Measurements from ENCODE around the gene FBXL3. TPM values are rescaled to one million over a fixed set of nuclear protein-coding genes. Genes with fewer than 3 reads are reported as not detected.

The FBXL3 gene
- total and polyA plus RNA-seq, 5 donors: 19.7 to 40.2 (median 36.5) TPM

- no peak for ATAC-seq
- H3K27ac ChIP-seq (ENCODE audit: low read length): no peak overlapping the region
- WGBS: 46% methylated on average over 6 of the region's 6 CpGs
- no peaks in the 10 kb centered on the region for H3K4me1 ChIP-seq (ENCODE audit: control insufficient read depth, insufficient read depth, low read length)
- no peak overlapping the region for H3K4me3 ChIP-seq (ENCODE audit: low read length)
- H3K27me3 ChIP-seq (ENCODE audit: control insufficient read depth, insufficient read depth): no peaks in the 10 kb centered on the region
- H3K9me3 ChIP-seq (ENCODE audit: control insufficient read depth, low read length): no peaks in the 10 kb centered on the region
- no peak for DNase-seq
- intact Hi-C loops (cut with DNase I): no loop called here
These were observed 44.9 kb downstream of the FBXL3 start for GRCh38 chr13:76982061-76982460.

GRCh38 chr13:76980075-76980718, 46.8 kb downstream of the FBXL3 start:
- intact Hi-C loops (cut with DNase I): no loop called here
- Histone ChIP-seq H3K4me1 (ENCODE audit: control insufficient read depth, insufficient read depth, low read length) (no peaks in the 10 kb centered on the region), H3K27me3 (ENCODE audit: control insufficient read depth, insufficient read depth) (no peaks in the 10 kb centered on the region), H3K9me3 (ENCODE audit: control insufficient read depth, low read length) (no peaks in the 10 kb centered on the region), H3K27ac (ENCODE audit: low read length) (no peak overlapping the region), H3K4me3 (ENCODE audit: low read length) (no peak overlapping the region)
- DNase-seq (peak; percentile 80 to 93 (median 92)), ATAC-seq (peak; percentile 96 to 97)
- 4% methylated on average over 34 of the region's 34 CpGs for WGBS

DNA sequence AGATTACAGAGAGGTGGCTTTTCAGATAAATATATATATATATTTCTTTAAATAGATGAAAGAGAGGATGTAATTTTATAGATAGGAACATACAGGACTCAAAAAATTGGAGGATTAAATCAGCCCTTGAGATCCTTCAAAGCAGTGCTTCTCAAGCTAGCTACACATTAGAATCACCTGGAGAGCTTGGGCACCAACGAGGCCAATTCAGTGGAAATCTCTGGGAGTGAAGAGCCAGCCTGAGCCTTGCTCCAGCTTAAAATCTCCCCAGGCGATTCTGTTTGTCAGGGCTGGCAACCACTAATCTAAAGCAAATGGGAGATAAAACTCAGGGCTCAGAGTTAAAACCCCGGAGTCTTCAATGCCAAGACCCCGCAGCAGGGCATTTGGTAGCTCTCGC, 50.0 kb downstream of the FBXL3 start:
- intact Hi-C loops (cut with DNase I): loop anchor here in 2 of 4 donors (10.0 kb wide), 1 partner anchor 1102 kb away; no protein-coding TSS in a partner anchor
- DNase-seq (no peak), ATAC-seq (no peak)
- 70% methylated on average over 5 of the region's 5 CpGs for WGBS
- no peak overlapping the region for H3K4me3 ChIP-seq (ENCODE audit: low read length)
- no peaks in the 10 kb centered on the region for H3K9me3 ChIP-seq (ENCODE audit: control insufficient read depth, low read length)
- H3K4me1 ChIP-seq (ENCODE audit: control insufficient read depth, insufficient read depth, low read length): peaks cover 4% of the 10 kb centered on the region
- H3K27me3 ChIP-seq (ENCODE audit: control insufficient read depth, insufficient read depth): no peaks in the 10 kb centered on the region
- no peak overlapping the region for H3K27ac ChIP-seq (ENCODE audit: low read length)

DNA sequence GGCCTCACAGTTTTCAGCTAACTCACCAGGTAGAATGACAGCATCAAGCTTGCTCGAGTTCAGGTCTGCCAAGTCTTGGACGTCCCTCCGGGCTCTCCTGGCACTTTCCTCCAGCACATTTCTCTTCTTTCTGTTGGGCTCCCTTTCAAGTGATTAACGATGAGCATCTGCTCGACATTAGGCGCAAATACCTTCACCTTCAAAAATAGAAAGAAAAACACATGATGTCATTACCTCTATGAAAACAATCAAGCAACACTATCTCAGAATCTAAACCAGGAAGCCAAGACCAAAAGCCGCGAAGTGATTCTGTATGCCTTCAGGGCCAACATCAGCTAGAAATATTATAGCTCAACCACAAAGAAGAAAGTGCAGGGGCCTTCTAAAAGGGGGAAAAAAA, 50.5 kb downstream of the FBXL3 start:
- H3K27ac ChIP-seq (ENCODE audit: low read length): no peak overlapping the region
- no peak overlapping the region for H3K4me3 ChIP-seq (ENCODE audit: low read length)
- ATAC-seq (no peak), DNase-seq (no peak)
- H3K27me3 ChIP-seq (ENCODE audit: control insufficient read depth, insufficient read depth): no peaks in the 10 kb centered on the region
- H3K9me3 ChIP-seq (ENCODE audit: control insufficient read depth, low read length): no peaks in the 10 kb centered on the region
- intact Hi-C loops (cut with DNase I): loop anchor here in 2 of 4 donors (10.0 kb wide), 1 partner anchor 1102 kb away; no protein-coding TSS in a partner anchor
- WGBS: 67% methylated on average over 8 of the region's 8 CpGs
- peaks cover 4% of the 10 kb centered on the region for H3K4me1 ChIP-seq (ENCODE audit: control insufficient read depth, insufficient read depth, low read length)

- no peaks in the 10 kb centered on the region for H3K9me3 ChIP-seq (ENCODE audit: control insufficient read depth, low read length)
- peaks cover 4% of the 10 kb centered on the region for H3K4me1 ChIP-seq (ENCODE audit: control insufficient read depth, insufficient read depth, low read length)
- WGBS: 93% methylated on average over 6 of the region's 6 CpGs
- DNase-seq (no peak), ATAC-seq (no peak)
- no peak overlapping the region for H3K27ac ChIP-seq (ENCODE audit: low read length)
- H3K4me3 ChIP-seq (ENCODE audit: low read length): no peak overlapping the region
- intact Hi-C loops (cut with DNase I): loop anchor here in 2 of 4 donors (10.0 kb wide), 1 partner anchor 1101 kb away; no protein-coding TSS in a partner anchor
- H3K27me3 ChIP-seq (ENCODE audit: control insufficient read depth, insufficient read depth): no peaks in the 10 kb centered on the region
These were observed 51.1 kb downstream of the FBXL3 start for GRCh38 chr13:76975863-76976262.

GRCh38 chr13:76974618-76974975, 52.4 kb downstream of the FBXL3 start:
- WGBS: 95% methylated on average over 3 of the region's 3 CpGs
- intact Hi-C loops (cut with DNase I): loop anchor here in 2 of 4 donors (10.0 kb wide), 1 partner anchor 1100 kb away; no protein-coding TSS in a partner anchor
- no peaks in the 10 kb centered on the region for H3K27me3 ChIP-seq (ENCODE audit: control insufficient read depth, insufficient read depth)
- H3K9me3 ChIP-seq (ENCODE audit: control insufficient read depth, low read length): no peaks in the 10 kb centered on the region
- no peak overlapping the region for H3K27ac ChIP-seq (ENCODE audit: low read length)
- no peak for ATAC-seq
- H3K4me3 ChIP-seq (ENCODE audit: low read length): no peak overlapping the region
- DNase-seq: no peak
- peaks cover 4% of the 10 kb centered on the region for H3K4me1 ChIP-seq (ENCODE audit: control insufficient read depth, insufficient read depth, low read length)

GRCh38 chr13:76973920-76974617, 52.9 kb downstream of the FBXL3 start:
- H3K27me3 ChIP-seq (ENCODE audit: control insufficient read depth, insufficient read depth): no peaks in the 10 kb centered on the region
- intact Hi-C loops (cut with DNase I): loop anchor here in 2 of 4 donors (10.0 kb wide), 1 partner anchor 1099 kb away; no protein-coding TSS in a partner anchor
- DNase-seq: no peak
- no peak overlapping the region for H3K4me3 ChIP-seq (ENCODE audit: low read length)
- no peak overlapping the region for H3K27ac ChIP-seq (ENCODE audit: low read length)
- WGBS: 93% methylated on average over 6 of the region's 6 CpGs
- no peak for ATAC-seq
- no peaks in the 10 kb centered on the region for H3K9me3 ChIP-seq (ENCODE audit: control insufficient read depth, low read length)
- peaks cover 4% of the 10 kb centered on the region for H3K4me1 ChIP-seq (ENCODE audit: control insufficient read depth, insufficient read depth, low read length)

- DNase-seq (no peak), ATAC-seq (peak in 1 of 2 donors; percentile 49)
- Histone ChIP-seq H3K9me3 (ENCODE audit: control insufficient read depth, low read length) (no peaks in the 10 kb centered on the region), H3K27me3 (ENCODE audit: control insufficient read depth, insufficient read depth) (no peaks in the 10 kb centered on the region), H3K4me1 (ENCODE audit: control insufficient read depth, insufficient read depth, low read length) (peaks cover 4% of the 10 kb centered on the region), H3K27ac (ENCODE audit: low read length) (no peak overlapping the region), H3K4me3 (ENCODE audit: low read length) (no peak overlapping the region)
- intact Hi-C loops (cut with DNase I): loop anchor here in 2 of 4 donors (10.0 kb wide), 1 partner anchor 1097 kb away; no protein-coding TSS in a partner anchor
- 40% methylated on average over 19 of the region's 19 CpGs for WGBS
These were observed 54.8 kb downstream of the FBXL3 start for GRCh38 chr13:76971851-76972829.

- H3K4me3 ChIP-seq (ENCODE audit: low read length): no peak overlapping the region
- peaks cover 4% of the 10 kb centered on the region for H3K4me1 ChIP-seq (ENCODE audit: control insufficient read depth, insufficient read depth, low read length)
- no peaks in the 10 kb centered on the region for H3K27me3 ChIP-seq (ENCODE audit: control insufficient read depth, insufficient read depth)
- 64% methylated on average over 3 of the region's 3 CpGs for WGBS
- intact Hi-C loops (cut with DNase I): loop anchor here in 2 of 4 donors (10.0 kb wide), 1 partner anchor 1096 kb away; no protein-coding TSS in a partner anchor
- H3K9me3 ChIP-seq (ENCODE audit: control insufficient read depth, low read length): no peaks in the 10 kb centered on the region
- DNase-seq (no peak), ATAC-seq (no peak)
- H3K27ac ChIP-seq (ENCODE audit: low read length): no peak overlapping the region
These were observed 55.7 kb downstream of the FBXL3 start for GRCh38 chr13:76971215-76971614.

- no peaks in the 10 kb centered on the region for H3K27me3 ChIP-seq (ENCODE audit: control insufficient read depth, insufficient read depth)
- ATAC-seq (no peak), DNase-seq (no peak)
- WGBS: 95% methylated on average over 5 of the region's 5 CpGs
- no peaks in the 10 kb centered on the region for H3K9me3 ChIP-seq (ENCODE audit: control insufficient read depth, low read length)
- no peak overlapping the region for H3K4me3 ChIP-seq (ENCODE audit: low read length)
- intact Hi-C loops (cut with DNase I): loop anchor here in 2 of 4 donors (10.0 kb wide), 1 partner anchor 1095 kb away; no protein-coding TSS in a partner anchor
- no peak overlapping the region for H3K27ac ChIP-seq (ENCODE audit: low read length)
- H3K4me1 ChIP-seq (ENCODE audit: control insufficient read depth, insufficient read depth, low read length): peaks cover 4% of the 10 kb centered on the region
These were observed 57.2 kb downstream of the FBXL3 start for GRCh38 chr13:76969488-76970365.
